GM12801 (cell line): ENCODE data around the gene SEC16A.

Experiments
- CTCF ChIP-seq: IDR thresholded peaks from one replicate; pipeline ENCODE4 v1.5.1; 2011; ENCODE audit warnings: control low read depth; ENCODE audit not compliant: insufficient read length; ENCODE audit errors: extremely low read depth

SEC16A gene

GRCh38 chr9:136497916-136498695 is 15.3 kb upstream of the SEC16A start:
- TF ChIP-seq CTCF = no peak

GRCh38 chr9:136496801-136497620 is 14.2 kb upstream of the SEC16A start:
- no peak for TF ChIP-seq CTCF

- no peak for TF ChIP-seq CTCF
Measured at GRCh38 chr9:136496181-136496580, 13.3 kb upstream of the SEC16A start.

- TF ChIP-seq CTCF = no peak
Measured at GRCh38 chr9:136495238-136495800, 12.5 kb upstream of the SEC16A start.

- TF ChIP-seq CTCF = no peak
Measured at GRCh38 chr9:136494531-136495215, 11.8 kb upstream of the SEC16A start.

GRCh38 chr9:136494012-136494411 is 11.2 kb upstream of the SEC16A start:
- no peak for TF ChIP-seq CTCF

GRCh38 chr9:136493567-136493971 is 10.7 kb upstream of the SEC16A start:
- no peak for TF ChIP-seq CTCF
